ENCODE results near the gene NEGR1.

DNA sequence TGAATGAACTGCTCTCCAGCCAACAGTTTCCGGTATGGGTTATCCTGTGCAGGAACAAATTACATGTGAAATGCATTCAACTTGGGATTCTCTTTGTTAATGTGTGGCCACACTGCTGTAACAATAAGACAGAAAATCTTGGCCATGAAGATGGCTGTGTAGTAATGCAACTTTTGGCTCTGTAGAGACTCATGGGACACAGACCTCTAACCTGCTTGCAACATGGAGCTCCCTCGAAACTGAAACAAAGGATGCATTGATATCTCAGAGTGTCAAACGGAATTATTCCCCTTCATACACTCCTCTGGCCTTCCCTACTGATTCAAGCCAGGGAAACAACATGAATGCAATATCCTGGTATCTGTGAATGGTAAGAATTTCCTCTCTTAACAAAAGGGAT is 642.2 kb downstream of the NEGR1 start:
- TF ChIP-seq, protein P1, sequence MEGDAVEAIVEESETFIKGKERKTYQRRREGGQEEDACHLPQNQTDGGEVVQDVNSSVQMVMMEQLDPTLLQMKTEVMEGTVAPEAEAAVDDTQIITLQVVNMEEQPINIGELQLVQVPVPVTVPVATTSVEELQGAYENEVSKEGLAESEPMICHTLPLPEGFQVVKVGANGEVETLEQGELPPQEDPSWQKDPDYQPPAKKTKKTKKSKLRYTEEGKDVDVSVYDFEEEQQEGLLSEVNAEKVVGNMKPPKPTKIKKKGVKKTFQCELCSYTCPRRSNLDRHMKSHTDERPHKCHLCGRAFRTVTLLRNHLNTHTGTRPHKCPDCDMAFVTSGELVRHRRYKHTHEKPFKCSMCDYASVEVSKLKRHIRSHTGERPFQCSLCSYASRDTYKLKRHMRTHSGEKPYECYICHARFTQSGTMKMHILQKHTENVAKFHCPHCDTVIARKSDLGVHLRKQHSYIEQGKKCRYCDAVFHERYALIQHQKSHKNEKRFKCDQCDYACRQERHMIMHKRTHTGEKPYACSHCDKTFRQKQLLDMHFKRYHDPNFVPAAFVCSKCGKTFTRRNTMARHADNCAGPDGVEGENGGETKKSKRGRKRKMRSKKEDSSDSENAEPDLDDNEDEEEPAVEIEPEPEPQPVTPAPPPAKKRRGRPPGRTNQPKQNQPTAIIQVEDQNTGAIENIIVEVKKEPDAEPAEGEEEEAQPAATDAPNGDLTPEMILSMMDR (IDR thresholded peaks at IDR 0.05; ENCODE audit: low read depth, low read length) = no peak
- no peak for TF ChIP-seq EZH2phosphoT487 (IDR thresholded peaks at IDR 0.05; ENCODE audit: low read depth)
